Measurements from ENCODE around the gene HLCS. TPM values are rescaled to one million over a fixed set of nuclear protein-coding genes. Genes with fewer than 3 reads are reported as not detected.

The HLCS gene
- total RNA-seq, 2 donors from 2014 or later, result 27.2 to 38.6 TPM

DNA sequence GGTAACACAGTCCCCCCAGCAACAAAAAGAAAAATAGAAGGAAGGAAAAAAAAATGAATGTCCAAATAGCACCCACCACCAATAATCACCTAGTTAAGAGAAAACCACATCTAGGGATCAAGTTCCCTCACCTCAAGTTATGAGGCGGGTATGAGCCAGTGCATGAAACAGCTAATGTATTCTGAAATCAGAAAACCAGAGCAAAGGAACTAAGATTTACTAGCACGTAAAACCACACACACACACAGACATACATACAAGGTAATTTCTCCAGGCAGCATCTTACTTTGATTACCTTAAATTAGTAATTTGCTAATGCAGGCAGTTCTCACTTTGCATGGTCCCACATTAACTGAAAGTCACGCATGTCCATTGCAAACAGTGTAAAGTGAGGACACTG lies 109.8 kb downstream of the HLCS start:
- no peak overlapping the region for H3K4me3 ChIP-seq
- no peak for DNase-seq
- intact Hi-C loops (cut with DNase I), result loop anchor here (10.0 kb wide), 1 partner anchor 102 kb away; no protein-coding TSS in a partner anchor
- H3K36me3 ChIP-seq (replicated peaks in 1 of 2; ENCODE audit: insufficient read depth in 1 of 2, low read depth in 2 of 2), result no peaks in the 10 kb centered on the region
- H3K4me1 ChIP-seq, result peaks cover 24% of the 10 kb centered on the region
- no peaks in the 10 kb centered on the region for H3K9me3 ChIP-seq
- no peak overlapping the region for H3K27ac ChIP-seq
- no peaks in the 10 kb centered on the region for H3K27me3 ChIP-seq
- WGBS, 2 donors, result 90 to 96% methylated on average over 3 of the region's 3 CpGs
- TF ChIP-seq, protein P1, sequence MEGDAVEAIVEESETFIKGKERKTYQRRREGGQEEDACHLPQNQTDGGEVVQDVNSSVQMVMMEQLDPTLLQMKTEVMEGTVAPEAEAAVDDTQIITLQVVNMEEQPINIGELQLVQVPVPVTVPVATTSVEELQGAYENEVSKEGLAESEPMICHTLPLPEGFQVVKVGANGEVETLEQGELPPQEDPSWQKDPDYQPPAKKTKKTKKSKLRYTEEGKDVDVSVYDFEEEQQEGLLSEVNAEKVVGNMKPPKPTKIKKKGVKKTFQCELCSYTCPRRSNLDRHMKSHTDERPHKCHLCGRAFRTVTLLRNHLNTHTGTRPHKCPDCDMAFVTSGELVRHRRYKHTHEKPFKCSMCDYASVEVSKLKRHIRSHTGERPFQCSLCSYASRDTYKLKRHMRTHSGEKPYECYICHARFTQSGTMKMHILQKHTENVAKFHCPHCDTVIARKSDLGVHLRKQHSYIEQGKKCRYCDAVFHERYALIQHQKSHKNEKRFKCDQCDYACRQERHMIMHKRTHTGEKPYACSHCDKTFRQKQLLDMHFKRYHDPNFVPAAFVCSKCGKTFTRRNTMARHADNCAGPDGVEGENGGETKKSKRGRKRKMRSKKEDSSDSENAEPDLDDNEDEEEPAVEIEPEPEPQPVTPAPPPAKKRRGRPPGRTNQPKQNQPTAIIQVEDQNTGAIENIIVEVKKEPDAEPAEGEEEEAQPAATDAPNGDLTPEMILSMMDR (IDR thresholded peaks at IDR 0.05), result no peak
- no peak for TF ChIP-seq POLR2A (IDR thresholded peaks at IDR 0.05)
- ATAC-seq, result no peak

GRCh38 chr21:36854391-36854790 lies 112.1 kb downstream of the HLCS start:
- 48 to 50% methylated on average over 5 of the region's 5 CpGs for WGBS, 2 donors
- DNase-seq (peak in 3 of 4 donors; percentile 20 to 28 (median 23)), ATAC-seq (peak; percentile 33)
- Histone ChIP-seq H3K36me3 (replicated peaks in 1 of 2; ENCODE audit: insufficient read depth in 1 of 2, low read depth in 2 of 2) (no peaks in the 10 kb centered on the region), H3K4me3 (no peak overlapping the region), H3K27ac (no peak overlapping the region), H3K27me3 (no peaks in the 10 kb centered on the region), H3K4me1 (peaks cover 3% of the 10 kb centered on the region), H3K9me3 (no peaks in the 10 kb centered on the region)
- intact Hi-C loops (cut with DNase I), result loop anchor here (10.0 kb wide), 1 partner anchor 100 kb away; no protein-coding TSS in a partner anchor
- TF ChIP-seq POLR2A (IDR thresholded peaks at IDR 0.05), result no peak
- TF ChIP-seq, protein P1 (IDR thresholded peaks at IDR 0.05), result peak; percentile 17 to 49 (median 38)

DNA sequence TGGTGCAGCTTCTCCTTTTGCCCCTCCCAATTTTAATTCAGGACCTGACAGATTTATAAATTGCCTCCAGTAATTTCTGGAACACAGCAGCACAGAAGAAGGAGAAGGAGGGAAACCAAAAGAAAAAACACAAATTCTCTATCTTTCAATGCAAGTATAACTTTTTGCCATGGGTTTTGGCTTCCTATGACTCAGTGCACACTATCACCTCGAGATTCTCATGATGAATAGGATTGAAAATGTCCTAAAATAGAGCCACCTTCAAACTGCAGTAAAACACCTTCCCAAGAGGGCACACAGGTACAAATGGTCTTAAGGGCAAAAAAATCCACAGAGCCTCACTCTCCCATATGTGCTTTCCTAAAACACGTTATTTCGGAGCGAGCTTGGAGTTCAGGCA lies 113.6 kb downstream of the HLCS start:
- Histone ChIP-seq H3K4me1 (no peaks in the 10 kb centered on the region), H3K4me3 (no peak overlapping the region), H3K9me3 (no peaks in the 10 kb centered on the region), H3K27ac (no peak overlapping the region), H3K27me3 (no peaks in the 10 kb centered on the region), H3K36me3 (replicated peaks in 1 of 2; ENCODE audit: insufficient read depth in 1 of 2, low read depth in 2 of 2) (no peaks in the 10 kb centered on the region)
- intact Hi-C loops (cut with DNase I), result loop anchor here (10.0 kb wide), 1 partner anchor 98 kb away; no protein-coding TSS in a partner anchor
- no peak for ATAC-seq
- WGBS, 2 donors, result 86 to 92% methylated on average over 4 of the region's 4 CpGs
- TF ChIP-seq POLR2A (IDR thresholded peaks at IDR 0.05), result no peak
- TF ChIP-seq, protein P1 (IDR thresholded peaks at IDR 0.05), result no peak
- no peak for DNase-seq

- H3K4me3 ChIP-seq, result no peak overlapping the region
- H3K4me1 ChIP-seq, result no peaks in the 10 kb centered on the region
- TF ChIP-seq, protein P1 (IDR thresholded peaks at IDR 0.05), result no peak
- no peak for TF ChIP-seq POLR2A (IDR thresholded peaks at IDR 0.05)
- ATAC-seq (no peak), DNase-seq (no peak)
- H3K36me3 ChIP-seq (replicated peaks in 1 of 2; ENCODE audit: insufficient read depth in 1 of 2, low read depth in 2 of 2), result no peaks in the 10 kb centered on the region
- intact Hi-C loops (cut with DNase I), result loop anchor here (10.0 kb wide), 1 partner anchor 97 kb away; no protein-coding TSS in a partner anchor
- no peaks in the 10 kb centered on the region for H3K9me3 ChIP-seq
- H3K27ac ChIP-seq, result no peak overlapping the region
- 32 to 33% methylated on average over 1 of the region's 1 CpG for WGBS, 2 donors
- no peaks in the 10 kb centered on the region for H3K27me3 ChIP-seq
Measured at GRCh38 chr21:36852293-36852692, 114.2 kb downstream of the HLCS start.

- 81 to 97% methylated on average over 5 of the region's 5 CpGs for WGBS, 2 donors
Measured at GRCh38 chr21:36851121-36851520, 115.3 kb downstream of the HLCS start.

More at GRCh38 chr21:36851121-36851520, 115.3 kb downstream of the HLCS start:
- Histone ChIP-seq H3K4me1 (no peaks in the 10 kb centered on the region), H3K27ac (no peak overlapping the region), H3K27me3 (no peaks in the 10 kb centered on the region), H3K9me3 (no peaks in the 10 kb centered on the region), H3K36me3 (replicated peaks in 1 of 2; ENCODE audit: insufficient read depth in 1 of 2, low read depth in 2 of 2) (no peaks in the 10 kb centered on the region), H3K4me3 (no peak overlapping the region)
- DNase-seq (no peak), ATAC-seq (no peak)
- intact Hi-C loops (cut with DNase I), result loop anchor here (10.0 kb wide), 1 partner anchor 96 kb away; no protein-coding TSS in a partner anchor
- TF ChIP-seq POLR2A (IDR thresholded peaks at IDR 0.05), result no peak
- TF ChIP-seq, protein P1 (IDR thresholded peaks at IDR 0.05), result no peak

Measured in body of pancreas (tissue), 4 donors.